K562 (cell line): ENCODE measurements around the gene FES. TPM values are rescaled to one million over a fixed set of nuclear protein-coding genes. Genes with fewer than 3 reads are reported as not detected.
A peak's percentile ranks its signal among the peaks of the same experiment; 100 is the strongest.

Source experiments
- BRF1 ChIP-seq: IDR thresholded peaks from 3 replicates; pipeline ENCODE4 v1.6.1; 2011; ENCODE audit warnings: borderline replicate concordance, mild to moderate bottlenecking; ENCODE audit not compliant: insufficient read length; ENCODE audit errors: extremely low read depth
- CSDE1 ChIP-seq, 2 experiments: fragments of 450-650 bp; IDR thresholded peaks; 2 replicates each; pipeline ENCODE4 v1.6.1; 2016; ENCODE audit warnings: mild to moderate bottlenecking in 1 of 2
- MCM2 ChIP-seq: fragments of 450-650 bp; IDR thresholded peaks from 2 replicates; pipeline ENCODE4 v1.6.1; 2017; ENCODE audit warnings: low read depth, mild to moderate bottlenecking
- MCM7 ChIP-seq, 2 experiments: fragments of 450-650 bp; IDR thresholded peaks; 2 replicates each; pipeline ENCODE4 v1.6.1; 2016 to 2018
- NCOA4 ChIP-seq: fragments of 450-650 bp; IDR thresholded peaks from 2 replicates; pipeline ENCODE4 v1.6.1; 2018; ENCODE audit warnings: mild to moderate bottlenecking; ENCODE audit not compliant: partially characterized antibody
- RUNX1 ChIP-seq: sonication (generic); IDR thresholded peaks from 2 replicates; pipeline ENCODE4 v1.6.1; 2016; ENCODE audit warnings: antibody characterized with exemption, low read depth
- SREBF2 ChIP-seq: sonication (generic); formaldehyde crosslinking; IDR thresholded peaks from 2 replicates; pipeline ENCODE4 v1.4.0; 2020; ENCODE audit warnings: mild to moderate bottlenecking, missing genetic modification reagents
- TSC22D4 ChIP-seq: fragments of 450-650 bp; IDR thresholded peaks from 2 replicates; pipeline ENCODE4 v1.6.1; 2016; ENCODE audit warnings: missing genetic modification characterization, missing biosample characterization, control low read depth
- ZNF175 ChIP-seq: fragments of 200-800 bp; sonication (Bioruptor generic); IDR thresholded peaks from 2 replicates; pipeline ENCODE4 v1.6.1; 2016; ENCODE audit warnings: low read depth, mild to moderate bottlenecking, missing genetic modification characterization, missing compliant biosample characterization
- ZNF197 ChIP-seq: fragments of 200-800 bp; sonication (Bioruptor generic); IDR thresholded peaks from 2 replicates; pipeline ENCODE4 v1.6.1; 2016; ENCODE audit warnings: low read depth, missing genetic modification characterization, missing compliant biosample characterization
- ZNF23 ChIP-seq: fragments of 250-450 bp; sonication (Bioruptor Pico); IDR thresholded peaks from 2 replicates; pipeline ENCODE4 v1.4.0; 2020; ENCODE audit warnings: mild to moderate bottlenecking
- ZNF830 ChIP-seq: fragments of 250-450 bp; sonication (Bioruptor Pico); IDR thresholded peaks from 2 replicates; pipeline ENCODE4 v1.5.0; 2021; ENCODE audit warnings: mild to moderate bottlenecking
- polyA plus RNA-seq, 8 experiments: library from polyadenylated mRNA; depleted of rRNA in 4 of 8; stranded (reverse) in 5 of 8; unstranded in 3 of 8; fragments of >200 nt; fragmentation: Nextera tagmentation in 2 of 8; fragmentation: Illumina TruSeq in 1 of 8; extraction: Ambion mirVana in 2 of 8; extraction: Trizol in 1 of 8; gene quantifications; 2 replicates each; pipeline versions ENCODE4 v1.2.1 to v1.2.3, GENCODE V29; 2011 to 2014; ENCODE audit warnings: inconsistent platforms in 1 of 8, missing spikeins in 1 of 8
- total RNA-seq, 7 experiments: library from RNA; depleted of rRNA in 6 of 7; stranded (reverse); fragments of >200 nt in 6 of 7; fragmentation: Illumina TruSeq in 2 of 7; extraction: Trizol in 2 of 7; gene quantifications; 2 replicates each; pipeline versions ENCODE4 v1.2.1 to v1.2.3, GENCODE V29; 2011 to 2021; ENCODE audit warnings: low replicate concordance in 1 of 7
- TF ChIP-seq, protein P1 (sequence below): fragments of 250-450 bp; sonication (Bioruptor Pico); IDR thresholded peaks from 2 replicates; pipeline ENCODE4 v1.8.0; 2021; ENCODE audit warnings: borderline replicate concordance, mild to moderate bottlenecking, moderate library complexity; ENCODE audit not compliant: poor library complexity, severe bottlenecking
- TF ChIP-seq, protein P2 (sequence below): fragments of 450-650 bp; formaldehyde crosslinking; IDR thresholded peaks from 2 replicates; pipeline ENCODE4 v1.4.0; 2022; ENCODE audit warnings: missing genetic modification characterization
- TF ChIP-seq, protein P3 (sequence below): fragments of 250-450 bp; sonication (Bioruptor Pico); IDR thresholded peaks from 2 replicates; pipeline ENCODE4 v1.8.0; 2022; ENCODE audit warnings: moderate library complexity, mild to moderate bottlenecking, inconsistent platforms
- TF ChIP-seq, protein P4 (sequence below): fragments of 250-450 bp; sonication (Bioruptor Pico); IDR thresholded peaks from 2 replicates; pipeline ENCODE4 v1.4.0; 2020; ENCODE audit warnings: borderline replicate concordance
- TF ChIP-seq, protein P5 (sequence below): sonication (generic); formaldehyde crosslinking; IDR thresholded peaks from 2 replicates; pipeline ENCODE4 v1.8.1; 2023; ENCODE audit warnings: missing genetic modification reagents, mild to moderate bottlenecking, borderline replicate concordance

FES gene
- total and polyA plus RNA-seq, 9 of the 15 experiments (the other 6 are each of a cell fraction or from before 2014, with no cell fraction given): 0.38 to 2.6 (median 0.82) TPM

DNA sequence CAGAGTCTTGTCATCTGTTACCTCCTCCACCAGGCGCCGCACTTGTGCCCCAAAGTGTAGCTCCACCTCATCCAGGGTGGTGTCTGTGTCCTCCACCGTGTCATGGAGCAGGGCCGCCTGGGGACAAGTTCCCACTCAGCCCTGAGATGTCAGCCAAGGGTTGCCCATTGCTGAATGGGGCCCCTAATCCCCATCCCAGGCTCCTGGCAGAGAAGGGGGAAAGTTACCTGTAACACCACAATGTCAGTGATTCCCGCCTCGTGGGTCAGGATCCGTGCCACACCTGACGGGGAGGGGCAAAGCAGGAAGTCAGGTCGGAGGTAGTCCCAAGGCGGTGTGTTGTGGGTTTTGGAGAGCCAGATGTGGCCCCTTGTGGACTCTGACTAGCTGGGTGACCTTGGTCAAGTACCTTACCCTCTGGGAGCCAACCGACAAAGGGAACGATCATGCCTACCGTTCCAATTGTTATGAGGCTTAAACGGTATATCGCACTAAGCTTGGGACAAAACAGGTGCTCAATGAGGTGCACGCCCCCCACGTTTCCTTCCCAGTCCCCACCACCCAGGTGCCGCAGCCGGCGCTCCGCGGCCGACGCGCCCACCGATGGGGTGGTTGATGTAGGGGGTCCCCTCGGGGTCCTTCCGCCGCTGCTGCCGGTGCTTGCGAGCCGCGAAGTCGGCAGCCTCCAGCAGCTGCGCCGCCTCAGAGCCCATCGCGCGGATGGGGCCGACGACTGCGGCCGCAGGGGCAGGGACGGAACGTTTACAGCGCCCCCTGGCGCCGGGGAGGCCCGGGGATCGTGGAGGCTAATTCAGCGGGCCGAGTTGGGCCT, 47.7 kb downstream of the FES start, which contains the start of gene HDDC3 (continued):
- TF ChIP-seq ZNF830 (no peak), MCM2 (no peak), MCM7 (IDR thresholded peaks at IDR 0.05) (no peak), NCOA4 (no peak), ZNF197 (CRISPR knock-in tag) (no peak), BRF1 (no peak), ZNF23 (CRISPR knock-in tag) (0 out of 2 replicates have a peak, but pooled peaks have one; percentile 26), RUNX1 (no peak), CSDE1 (IDR thresholded peaks at IDR 0.05) (no peak; a peak in 1 of 4 replicates), ZNF175 (CRISPR knock-in tag) (0 out of 2 replicates have a peak, but pooled peaks have one; percentile 9), SREBF2 (no peak), TSC22D4 (tag) (no peak)
- TF ChIP-seq, protein P1, sequence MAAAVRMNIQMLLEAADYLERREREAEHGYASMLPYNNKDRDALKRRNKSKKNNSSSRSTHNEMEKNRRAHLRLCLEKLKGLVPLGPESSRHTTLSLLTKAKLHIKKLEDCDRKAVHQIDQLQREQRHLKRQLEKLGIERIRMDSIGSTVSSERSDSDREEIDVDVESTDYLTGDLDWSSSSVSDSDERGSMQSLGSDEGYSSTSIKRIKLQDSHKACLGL (CRISPR knock-in tag): peak; percentile 30
- TF ChIP-seq, protein P2, sequence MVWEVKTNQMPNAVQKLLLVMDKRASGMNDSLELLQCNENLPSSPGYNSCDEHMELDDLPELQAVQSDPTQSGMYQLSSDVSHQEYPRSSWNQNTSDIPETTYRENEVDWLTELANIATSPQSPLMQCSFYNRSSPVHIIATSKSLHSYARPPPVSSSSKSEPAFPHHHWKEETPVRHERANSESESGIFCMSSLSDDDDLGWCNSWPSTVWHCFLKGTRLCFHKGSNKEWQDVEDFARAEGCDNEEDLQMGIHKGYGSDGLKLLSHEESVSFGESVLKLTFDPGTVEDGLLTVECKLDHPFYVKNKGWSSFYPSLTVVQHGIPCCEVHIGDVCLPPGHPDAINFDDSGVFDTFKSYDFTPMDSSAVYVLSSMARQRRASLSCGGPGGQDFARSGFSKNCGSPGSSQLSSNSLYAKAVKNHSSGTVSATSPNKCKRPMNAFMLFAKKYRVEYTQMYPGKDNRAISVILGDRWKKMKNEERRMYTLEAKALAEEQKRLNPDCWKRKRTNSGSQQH (CRISPR knock-in tag): 0 out of 2 replicates have a peak, but pooled peaks have one; percentile 44
- TF ChIP-seq, protein P3, sequence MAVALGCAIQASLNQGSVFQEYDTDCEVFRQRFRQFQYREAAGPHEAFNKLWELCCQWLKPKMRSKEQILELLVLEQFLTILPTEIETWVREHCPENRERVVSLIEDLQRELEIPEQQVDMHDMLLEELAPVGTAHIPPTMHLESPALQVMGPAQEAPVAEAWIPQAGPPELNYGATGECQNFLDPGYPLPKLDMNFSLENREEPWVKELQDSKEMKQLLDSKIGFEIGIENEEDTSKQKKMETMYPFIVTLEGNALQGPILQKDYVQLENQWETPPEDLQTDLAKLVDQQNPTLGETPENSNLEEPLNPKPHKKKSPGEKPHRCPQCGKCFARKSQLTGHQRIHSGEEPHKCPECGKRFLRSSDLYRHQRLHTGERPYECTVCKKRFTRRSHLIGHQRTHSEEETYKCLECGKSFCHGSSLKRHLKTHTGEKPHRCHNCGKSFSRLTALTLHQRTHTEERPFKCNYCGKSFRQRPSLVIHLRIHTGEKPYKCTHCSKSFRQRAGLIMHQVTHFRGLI (CRISPR knock-in tag): no peak
- TF ChIP-seq, protein P4, sequence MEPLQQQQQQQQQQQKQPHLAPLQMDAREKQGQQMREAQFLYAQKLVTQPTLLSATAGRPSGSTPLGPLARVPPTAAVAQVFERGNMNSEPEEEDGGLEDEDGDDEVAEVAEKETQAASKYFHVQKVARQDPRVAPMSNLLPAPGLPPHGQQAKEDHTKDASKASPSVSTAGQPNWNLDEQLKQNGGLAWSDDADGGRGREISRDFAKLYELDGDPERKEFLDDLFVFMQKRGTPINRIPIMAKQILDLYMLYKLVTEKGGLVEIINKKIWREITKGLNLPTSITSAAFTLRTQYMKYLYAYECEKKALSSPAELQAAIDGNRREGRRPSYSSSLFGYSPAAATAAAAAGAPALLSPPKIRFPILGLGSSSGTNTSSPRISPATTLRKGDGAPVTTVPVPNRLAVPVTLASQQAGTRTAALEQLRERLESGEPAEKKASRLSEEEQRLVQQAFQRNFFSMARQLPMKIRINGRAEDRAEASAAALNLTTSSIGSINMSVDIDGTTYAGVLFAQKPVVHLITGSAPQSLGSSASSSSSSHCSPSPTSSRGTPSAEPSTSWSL (CRISPR knock-in tag): no peak
- TF ChIP-seq, protein P5, sequence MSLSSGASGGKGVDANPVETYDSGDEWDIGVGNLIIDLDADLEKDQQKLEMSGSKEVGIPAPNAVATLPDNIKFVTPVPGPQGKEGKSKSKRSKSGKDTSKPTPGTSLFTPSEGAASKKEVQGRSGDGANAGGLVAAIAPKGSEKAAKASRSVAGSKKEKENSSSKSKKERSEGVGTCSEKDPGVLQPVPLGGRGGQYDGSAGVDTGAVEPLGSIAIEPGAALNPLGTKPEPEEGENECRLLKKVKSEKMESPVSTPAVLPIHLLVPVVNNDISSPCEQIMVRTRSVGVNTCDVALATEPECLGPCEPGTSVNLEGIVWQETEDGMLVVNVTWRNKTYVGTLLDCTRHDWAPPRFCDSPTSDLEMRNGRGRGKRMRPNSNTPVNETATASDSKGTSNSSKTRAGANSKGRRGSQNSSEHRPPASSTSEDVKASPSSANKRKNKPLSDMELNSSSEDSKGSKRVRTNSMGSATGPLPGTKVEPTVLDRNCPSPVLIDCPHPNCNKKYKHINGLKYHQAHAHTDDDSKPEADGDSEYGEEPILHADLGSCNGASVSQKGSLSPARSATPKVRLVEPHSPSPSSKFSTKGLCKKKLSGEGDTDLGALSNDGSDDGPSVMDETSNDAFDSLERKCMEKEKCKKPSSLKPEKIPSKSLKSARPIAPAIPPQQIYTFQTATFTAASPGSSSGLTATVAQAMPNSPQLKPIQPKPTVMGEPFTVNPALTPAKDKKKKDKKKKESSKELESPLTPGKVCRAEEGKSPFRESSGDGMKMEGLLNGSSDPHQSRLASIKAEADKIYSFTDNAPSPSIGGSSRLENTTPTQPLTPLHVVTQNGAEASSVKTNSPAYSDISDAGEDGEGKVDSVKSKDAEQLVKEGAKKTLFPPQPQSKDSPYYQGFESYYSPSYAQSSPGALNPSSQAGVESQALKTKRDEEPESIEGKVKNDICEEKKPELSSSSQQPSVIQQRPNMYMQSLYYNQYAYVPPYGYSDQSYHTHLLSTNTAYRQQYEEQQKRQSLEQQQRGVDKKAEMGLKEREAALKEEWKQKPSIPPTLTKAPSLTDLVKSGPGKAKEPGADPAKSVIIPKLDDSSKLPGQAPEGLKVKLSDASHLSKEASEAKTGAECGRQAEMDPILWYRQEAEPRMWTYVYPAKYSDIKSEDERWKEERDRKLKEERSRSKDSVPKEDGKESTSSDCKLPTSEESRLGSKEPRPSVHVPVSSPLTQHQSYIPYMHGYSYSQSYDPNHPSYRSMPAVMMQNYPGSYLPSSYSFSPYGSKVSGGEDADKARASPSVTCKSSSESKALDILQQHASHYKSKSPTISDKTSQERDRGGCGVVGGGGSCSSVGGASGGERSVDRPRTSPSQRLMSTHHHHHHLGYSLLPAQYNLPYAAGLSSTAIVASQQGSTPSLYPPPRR (CRISPR knock-in tag): no peak
